Body of pancreas (tissue), 4 donors: ENCODE data around the gene MOK.

Experiments
- POLR2A ChIP-seq, 3 donors: fragments of 450-650 bp; IDR thresholded peaks; one replicate each; pipeline ENCODE4 v1.6.1; 2016; ENCODE audit warnings: antibody characterized with exemption in 3 of 3, mild to moderate bottlenecking in 2 of 3
- TF ChIP-seq, protein P1 (sequence below), 7 experiments: fragments of 450-650 bp in 4 of 7; fragments of 200-600 bp in 3 of 7; sonication (generic) in 3 of 7; IDR thresholded peaks; one replicate each; pipeline ENCODE4 v1.5.1; 2016 to 2019; ENCODE audit warnings: antibody characterized with exemption in 7 of 7

DNA sequence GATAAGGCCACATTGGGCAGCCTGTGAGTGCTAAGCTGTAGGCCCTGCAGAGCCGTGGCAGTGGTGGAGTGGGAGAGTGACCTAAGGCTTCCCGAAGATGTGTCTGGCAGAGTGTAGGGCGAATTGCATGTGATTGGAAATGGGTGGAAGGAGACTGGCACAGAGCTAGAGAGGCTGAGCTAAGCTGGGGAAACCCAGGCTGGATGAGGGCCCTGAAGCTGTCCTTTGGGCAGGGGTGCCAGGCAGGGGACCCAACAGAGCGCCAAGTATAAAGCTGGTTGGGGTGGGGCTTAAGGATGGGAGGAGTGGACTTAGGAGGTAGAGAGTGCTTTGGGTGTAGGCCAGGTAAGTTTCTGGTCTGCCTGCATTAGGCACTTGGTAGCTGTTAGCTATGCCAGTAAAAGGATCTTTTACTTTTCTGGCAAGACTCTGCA, 117.4 kb downstream of the MOK start:
- TF ChIP-seq, protein P1, sequence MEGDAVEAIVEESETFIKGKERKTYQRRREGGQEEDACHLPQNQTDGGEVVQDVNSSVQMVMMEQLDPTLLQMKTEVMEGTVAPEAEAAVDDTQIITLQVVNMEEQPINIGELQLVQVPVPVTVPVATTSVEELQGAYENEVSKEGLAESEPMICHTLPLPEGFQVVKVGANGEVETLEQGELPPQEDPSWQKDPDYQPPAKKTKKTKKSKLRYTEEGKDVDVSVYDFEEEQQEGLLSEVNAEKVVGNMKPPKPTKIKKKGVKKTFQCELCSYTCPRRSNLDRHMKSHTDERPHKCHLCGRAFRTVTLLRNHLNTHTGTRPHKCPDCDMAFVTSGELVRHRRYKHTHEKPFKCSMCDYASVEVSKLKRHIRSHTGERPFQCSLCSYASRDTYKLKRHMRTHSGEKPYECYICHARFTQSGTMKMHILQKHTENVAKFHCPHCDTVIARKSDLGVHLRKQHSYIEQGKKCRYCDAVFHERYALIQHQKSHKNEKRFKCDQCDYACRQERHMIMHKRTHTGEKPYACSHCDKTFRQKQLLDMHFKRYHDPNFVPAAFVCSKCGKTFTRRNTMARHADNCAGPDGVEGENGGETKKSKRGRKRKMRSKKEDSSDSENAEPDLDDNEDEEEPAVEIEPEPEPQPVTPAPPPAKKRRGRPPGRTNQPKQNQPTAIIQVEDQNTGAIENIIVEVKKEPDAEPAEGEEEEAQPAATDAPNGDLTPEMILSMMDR (IDR thresholded peaks at IDR 0.05) = no peak
- no peak for TF ChIP-seq POLR2A (IDR thresholded peaks at IDR 0.05)
